Stimulated activated naive CD4-positive, alpha-beta T cell (primary cell): ENCODE data around the gene ACP6.
"Not testable (repeated sequence)": the region's sequence is repeated elsewhere in the genome, so short reads cannot be mapped to it uniquely, and the experiment has no call there.

ENCODE experiments used
- DNase-seq, 6 experiments: peaks; one replicate each; lab custom pipeline; 2025; lab: John Stamatoyannopoulos, UW

ACP6 gene

DNA sequence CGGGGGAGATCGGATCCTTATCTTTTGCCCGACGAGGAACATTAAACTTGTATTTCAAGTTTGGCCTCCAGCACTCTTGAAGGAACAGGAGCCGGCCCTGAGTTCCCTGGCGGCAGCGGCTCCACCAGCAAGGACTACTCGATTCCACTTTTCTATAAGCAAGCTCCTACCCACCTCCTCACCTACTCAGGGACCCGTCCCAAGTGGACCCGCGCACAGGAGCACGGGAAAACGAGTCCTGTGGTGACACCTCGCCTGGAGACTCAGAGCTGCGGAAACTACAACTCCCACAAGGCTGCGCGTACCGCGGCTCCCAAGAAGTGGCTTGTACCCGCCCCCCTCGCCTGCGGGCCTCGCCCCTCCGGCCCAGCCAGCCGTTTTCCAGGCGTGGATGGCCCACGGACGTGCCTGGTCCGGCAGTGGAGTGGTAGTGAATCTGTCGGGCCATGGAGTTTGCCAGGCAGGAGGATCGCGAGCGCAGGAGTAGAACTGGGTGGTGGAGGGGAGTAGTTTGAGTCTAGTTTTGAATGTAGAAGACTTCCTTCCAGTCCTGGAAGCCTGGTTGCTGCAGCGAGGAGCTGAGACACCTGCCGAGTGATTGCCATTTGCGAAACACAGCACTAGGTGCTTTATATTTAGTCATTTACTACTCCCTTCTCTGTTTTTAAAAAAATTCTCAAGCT, at the start of gene ACP6:
ACP6 (minus strand) TSS at position 206 of the 683 bp plus-strand sequence. CDS start 476 bp downstream, outside the sequence.
- DNase-seq = peak; percentile 65 to 84 (median 76)

DNA sequence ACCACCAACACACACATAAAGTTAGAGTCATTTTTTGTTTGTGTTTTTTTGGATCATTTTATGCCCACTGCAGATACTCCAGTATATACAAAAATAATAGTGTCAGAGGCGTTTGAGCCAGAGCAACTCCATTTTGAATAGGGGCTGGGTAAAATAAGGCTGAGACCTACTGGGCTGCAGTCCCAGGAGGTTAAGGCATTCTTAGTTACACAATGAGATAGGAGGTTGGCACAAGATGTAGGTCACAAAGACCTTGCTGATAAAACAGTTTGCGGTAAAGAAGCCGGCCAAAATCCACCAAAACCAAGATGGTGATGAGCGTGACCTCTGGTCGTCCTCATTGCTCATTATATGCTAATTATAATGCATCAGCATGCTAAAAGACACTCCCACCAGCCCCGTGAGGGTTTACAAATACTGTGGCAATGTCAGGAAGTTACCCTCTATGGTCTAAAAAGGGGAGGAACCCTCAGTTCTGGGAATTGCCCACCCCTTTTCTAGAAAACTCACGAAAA, 49.4 kb upstream of the ACP6 start:
- DNase-seq = no peak

DNA sequence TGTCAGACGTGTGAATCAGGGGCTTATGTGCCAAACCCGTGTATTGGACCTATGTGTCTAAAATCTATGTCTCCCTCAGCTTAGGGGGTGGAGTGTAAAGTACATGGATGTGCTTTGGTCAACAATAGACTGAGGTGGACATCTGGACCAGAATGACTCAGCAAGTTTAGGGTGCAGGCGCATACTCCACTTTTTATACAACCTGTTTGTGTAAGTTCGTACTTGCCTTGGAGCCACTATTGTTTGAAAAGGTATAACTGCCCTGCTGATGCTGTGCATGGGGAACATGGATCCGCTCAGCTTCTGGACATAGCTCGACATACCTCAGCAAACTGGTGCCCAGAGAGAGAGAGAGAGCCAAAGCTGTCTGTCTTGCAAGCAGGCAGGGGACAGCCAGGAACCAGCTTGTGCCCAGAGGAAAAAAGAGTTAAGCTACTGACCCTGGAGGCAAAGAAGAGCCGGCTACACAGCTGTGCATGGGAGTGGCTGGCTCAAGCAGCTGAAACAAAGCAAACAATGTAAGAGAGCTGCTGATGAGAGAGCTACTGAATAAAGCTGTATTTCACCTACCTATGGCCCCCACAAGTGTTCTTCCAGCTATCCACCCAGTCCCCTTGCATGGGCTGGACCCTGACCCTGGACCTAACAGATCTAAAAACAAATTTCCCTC, 48.8 kb upstream of the ACP6 start:
- no peak for DNase-seq

DNA sequence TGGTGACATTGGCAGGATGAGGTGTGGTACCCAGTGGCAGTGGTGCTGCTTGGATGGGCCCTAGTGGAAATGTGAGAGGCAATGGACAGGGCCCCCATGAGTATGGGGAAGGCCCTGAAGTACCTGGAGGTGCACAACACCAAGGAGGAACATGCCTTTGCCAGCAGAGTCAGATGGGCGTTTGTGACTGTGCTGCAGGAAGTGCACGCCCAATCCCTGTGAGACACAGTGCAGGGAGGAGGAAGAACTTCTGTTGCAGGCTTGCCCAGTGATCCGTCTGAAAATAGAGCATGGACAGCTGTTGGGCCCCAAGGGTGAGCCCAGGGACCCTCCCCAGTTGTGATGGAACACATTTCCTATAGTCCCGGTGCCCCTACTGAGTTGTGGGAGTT, 47.4 kb upstream of the ACP6 start:
- DNase-seq = no peak

DNA sequence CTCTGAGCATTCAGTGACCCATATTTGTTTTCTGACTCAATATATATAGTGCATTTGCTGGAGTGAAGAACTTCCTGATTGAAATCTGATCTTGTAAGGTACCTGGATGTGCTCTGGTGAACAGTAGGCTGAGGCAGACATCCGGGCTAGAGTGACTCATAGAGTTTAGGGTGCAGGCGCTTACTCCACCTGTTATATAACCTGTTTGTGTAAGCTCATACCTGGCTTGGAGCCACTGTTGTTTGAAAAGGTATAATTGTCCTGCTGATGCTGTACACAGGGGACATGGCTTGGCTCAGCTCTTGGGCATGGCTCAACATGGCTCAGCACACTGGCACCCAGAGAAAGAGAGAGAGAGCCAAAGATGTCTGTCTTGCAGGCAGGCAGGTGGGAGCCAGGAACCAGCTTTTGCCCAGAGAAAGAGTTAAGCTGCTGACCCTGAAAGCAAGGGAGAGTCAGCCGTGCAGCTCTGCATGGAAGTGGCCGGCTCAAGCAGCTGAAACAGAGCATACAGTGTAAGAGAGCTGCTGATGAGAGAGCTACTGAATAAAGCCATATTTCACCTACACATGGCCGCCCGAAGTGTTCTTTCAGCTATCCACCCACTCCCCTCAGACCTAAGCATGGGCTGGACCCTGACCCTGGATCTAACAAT, 46.9 kb upstream of the ACP6 start:
- DNase-seq = no peak

DNA sequence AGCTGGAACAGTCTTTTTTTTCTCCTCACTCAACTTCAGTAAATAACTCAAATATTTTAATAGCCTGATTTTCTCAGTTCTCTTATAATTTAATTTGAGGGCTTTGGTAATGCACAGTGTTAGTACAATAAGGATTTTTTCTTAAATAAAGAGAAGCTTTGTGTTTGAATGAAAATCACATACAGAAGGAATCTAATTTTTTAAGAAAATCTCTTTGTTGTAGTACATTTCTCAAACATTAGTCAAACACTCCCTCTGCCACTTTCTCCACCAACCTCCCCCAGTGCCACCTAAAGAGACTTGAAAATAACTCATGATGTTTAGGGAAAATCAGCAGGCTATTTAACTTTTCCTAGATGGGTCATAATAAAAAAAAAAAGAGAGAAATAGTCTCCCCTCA, 42.3 kb upstream of the ACP6 start:
- no peak for DNase-seq

DNA sequence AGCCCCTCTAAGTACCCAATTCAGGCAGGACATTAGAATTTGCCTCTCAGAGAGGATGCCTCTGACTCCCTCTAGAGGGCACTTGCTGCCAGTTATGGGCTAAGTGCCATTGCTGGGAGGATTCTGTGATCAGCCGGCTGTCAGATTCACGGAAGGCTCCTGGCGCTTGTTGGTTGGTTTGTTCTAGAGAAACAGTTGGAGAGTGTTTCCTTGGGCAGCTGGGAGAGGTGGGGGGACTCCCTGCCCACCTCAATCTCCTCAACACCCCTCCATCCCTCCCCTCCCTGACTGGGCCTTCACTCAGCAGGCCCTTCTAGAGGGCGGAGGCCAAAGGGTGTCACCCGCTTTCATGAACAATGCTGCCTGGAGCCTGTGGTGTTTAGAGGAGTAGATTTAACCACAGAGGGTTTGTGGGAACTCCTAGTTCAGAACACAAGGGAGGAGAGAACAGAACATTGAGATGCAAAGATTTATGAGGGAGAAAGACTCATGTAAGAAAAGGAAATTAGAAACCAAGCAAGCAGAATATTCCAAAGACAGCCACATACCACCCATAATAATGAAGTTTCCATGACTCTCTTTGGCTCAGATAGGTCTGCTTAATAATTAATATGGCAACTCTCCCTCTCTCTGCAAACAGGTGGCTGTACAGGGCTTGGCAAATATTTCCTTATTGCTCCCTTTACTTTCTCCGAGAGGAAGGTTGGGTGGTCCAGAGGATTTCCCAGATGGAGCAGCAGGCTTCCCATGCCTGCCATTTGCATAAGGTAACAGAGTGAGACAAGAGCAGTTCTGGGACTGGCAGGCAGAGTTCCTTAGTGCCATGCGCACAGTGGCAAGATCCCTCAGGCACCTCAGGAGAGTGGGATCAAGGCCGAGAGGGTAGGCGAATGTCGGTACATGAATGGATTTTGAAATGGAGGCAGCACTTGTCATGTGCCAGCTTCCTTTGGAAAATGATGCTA, 30.0 kb upstream of the ACP6 start:
- peak; percentile 23 to 65 (median 36) for DNase-seq

DNA sequence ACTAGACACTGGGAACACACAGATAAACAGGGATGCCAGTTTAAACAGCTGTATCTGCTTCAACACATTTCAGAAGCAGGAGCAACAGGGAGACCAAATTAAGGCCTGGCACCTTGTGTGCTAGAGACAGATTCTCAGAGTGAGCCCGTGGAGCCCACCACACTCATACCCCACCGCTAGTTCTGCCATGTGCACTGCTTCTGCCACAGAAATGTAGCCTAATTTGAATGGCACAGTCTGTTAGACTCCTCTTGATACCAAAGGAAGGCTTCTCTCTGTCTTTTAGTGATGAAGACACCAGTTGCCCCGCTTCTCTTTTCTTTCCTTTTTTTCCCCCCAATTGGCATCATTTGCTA, 29.3 kb upstream of the ACP6 start:
- no peak for DNase-seq

DNA sequence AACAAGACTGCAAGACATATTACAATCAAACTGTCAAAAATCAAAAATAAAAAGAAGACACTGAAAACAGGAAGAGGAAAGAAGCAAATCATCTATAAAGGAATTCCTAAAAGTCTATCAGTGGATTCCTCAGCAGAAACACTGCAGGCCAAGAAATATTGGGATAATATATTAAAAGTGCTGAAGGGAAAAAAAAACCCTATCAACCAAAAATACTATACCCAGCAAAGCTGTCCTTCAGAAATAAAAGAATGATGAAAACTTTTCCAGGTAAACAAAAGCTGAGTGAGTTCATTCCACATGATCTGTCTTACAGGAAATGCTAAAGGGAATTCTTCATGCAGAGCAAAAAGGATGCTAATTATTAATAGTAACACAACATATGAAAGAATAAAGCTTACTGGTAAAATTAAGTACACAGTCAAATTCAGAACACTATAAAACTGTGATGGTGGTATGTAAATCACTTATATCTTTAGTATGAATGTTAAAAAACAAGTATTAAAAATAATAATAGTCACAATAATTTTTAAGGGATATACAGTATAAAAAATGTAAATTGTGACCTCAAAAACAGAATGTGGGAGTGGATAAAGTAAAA, 12.9 kb upstream of the ACP6 start:
- no peak for DNase-seq

DNA sequence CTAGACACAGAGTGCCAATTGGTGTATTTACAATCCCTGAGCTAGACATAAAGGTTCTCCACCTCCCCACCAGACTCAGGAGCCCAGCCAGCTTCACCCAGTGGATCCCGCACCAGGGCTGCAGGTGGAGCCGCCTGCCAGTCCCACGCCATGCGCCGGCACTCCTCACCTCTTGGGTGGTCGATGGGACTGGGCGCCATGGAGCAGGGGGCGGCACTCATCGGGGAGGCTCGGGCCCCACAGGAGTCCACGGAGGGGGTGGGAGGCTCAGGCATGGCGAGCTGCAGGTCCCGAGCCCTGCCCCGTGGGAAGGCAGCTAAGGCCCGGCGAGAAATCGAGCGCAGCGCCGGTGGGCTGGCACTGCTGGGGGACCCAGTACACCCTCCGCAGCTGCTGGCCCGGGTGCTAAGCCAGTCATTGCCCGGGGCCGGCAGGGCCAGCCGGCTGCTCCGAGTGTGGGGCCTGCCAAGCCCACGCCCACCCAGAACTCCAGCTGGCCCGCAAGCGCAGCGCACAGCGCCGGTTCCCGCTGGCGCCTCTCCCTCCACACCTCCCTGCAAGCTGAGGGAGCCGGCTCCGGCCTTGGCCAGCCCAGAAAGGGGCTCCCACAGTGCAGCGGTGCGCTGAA, 10.4 kb upstream of the ACP6 start:
- not testable (repeated sequence) for DNase-seq

DNA sequence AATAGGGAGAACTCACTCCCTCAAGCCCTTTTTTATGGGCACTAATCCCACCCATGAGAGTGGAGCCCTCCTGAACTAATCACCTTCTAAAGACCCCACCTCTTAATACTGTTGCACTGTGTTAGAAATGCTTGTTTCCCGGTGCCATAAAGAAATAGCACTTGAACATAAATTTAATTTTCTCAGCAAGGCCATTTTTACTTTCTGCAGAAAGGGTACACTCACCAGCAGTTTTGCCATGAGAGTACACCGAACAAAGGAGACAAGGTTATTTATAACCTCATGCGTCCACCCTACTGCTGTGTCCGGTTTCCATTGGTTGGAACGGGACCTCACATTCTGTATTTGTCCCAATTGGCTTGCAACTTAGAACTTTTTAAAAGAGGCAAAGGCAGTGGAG, 7.4 kb upstream of the ACP6 start:
- not testable (repeated sequence) for DNase-seq

DNA sequence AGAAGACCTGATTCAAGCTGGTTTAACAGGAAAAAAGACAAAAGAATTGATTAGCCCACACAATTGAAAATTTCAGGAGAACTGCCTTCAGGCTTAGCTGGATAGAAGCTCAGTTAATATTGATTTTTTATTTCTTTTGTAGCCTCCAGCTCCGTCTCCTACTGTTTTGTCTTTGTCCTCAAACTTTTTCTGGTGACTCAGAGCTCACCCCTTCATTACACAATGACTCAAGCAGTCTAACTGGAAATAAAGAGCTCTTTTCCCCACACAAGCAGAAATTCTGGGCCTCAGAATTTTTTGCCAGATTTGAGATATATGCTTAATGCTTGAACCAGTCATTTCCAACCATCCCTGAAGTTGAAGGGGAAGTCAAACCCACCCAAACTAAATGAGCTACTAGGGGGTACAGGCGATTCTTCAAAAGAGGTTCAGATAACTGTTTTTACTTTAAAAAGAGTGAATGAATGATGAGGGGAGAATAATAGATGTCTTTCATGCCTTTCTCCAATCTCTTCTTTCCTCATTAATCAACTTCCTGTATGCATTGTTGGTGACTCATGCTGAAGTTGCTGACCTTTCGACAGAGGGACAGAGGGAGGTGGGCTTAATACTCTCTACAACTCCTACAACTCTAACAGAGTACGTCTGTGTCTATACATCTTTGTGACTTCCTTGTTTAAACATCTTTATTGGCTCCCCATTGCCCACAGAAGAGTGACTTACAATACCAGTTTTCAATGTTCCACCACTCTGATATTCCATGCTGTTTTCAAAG, 6.2 kb upstream of the ACP6 start:
- no peak for DNase-seq

DNA sequence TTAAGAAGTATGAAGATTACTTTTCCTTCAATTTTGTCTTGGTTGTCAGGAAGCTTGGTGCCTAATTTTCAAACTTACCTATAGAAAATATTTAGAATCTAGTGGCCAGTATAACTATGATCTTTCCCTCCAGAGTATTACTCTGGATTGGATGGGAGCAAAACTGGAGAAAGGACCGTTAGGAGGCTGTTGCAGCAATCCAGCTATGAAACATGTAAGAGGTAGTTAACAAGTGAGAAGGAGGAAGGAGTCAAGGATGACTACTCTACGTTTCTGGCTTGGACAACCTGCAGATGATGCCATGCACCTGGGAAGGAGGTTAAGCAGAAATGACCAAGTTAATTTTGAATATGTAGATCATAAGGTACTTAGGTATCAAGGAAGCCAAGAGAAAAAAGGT, 3.5 kb upstream of the ACP6 start:
- no peak for DNase-seq

DNA sequence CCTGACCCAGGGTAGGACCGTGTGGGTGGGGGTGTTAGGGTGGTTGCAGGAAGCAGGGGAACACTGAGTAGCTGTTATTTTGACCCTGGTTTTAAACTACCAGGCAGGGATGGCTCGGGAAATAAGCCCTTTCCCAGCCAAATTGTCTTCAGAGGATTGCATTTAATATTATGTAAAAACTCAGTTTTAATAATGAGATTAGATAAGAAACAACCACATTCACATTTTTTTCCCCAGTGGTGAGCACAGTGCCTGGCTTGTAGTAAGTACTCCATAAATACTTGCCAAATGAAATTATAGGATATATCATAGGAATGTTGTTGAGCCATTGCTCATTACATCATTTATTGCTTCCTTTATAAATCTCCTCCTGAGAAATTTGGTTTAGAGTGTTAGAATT, 3.1 kb upstream of the ACP6 start:
- DNase-seq = no peak

DNA sequence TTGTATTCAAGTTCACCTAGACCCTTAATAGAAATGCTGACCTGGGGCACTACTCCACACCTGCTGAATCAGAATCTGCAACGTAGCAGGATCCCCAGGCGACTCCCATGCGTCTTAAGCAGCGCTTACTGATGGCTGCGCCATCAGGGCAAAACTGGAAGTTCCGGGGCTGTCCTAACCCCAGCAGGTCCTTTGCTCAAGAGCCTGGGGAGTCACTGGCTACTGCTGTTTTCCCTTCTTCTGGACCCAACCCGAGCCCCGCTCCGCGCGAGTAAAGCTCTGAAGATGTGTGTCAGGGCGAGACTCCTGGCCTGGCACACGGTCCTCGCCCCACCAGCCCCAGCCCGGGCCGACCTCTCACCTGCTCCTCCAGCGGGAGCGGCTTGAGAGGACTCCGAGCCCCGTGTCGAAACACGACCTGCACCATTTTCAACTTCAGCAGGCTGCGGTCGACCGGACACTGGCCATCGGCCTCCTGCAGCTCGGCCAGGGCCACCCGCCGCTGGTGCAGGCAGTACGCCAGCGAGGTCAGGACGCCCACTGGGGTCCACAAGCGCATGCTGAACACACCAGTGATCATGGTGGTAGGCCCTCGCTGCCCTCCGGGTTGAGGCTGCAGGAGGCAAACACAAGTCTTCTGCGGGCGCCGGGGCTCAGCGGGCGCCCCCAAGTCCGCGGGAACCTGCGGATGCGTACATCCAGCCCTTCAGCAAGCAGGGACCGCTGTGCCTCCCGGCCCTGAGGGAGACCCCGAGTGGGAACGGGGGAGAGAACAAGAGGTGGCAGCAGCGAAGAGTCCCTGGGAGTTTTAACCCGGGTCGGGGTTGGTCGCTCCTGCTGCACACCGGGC, 630 bp downstream of the ACP6 start:
- DNase-seq = peak; percentile 4 to 57 (median 36)

DNA sequence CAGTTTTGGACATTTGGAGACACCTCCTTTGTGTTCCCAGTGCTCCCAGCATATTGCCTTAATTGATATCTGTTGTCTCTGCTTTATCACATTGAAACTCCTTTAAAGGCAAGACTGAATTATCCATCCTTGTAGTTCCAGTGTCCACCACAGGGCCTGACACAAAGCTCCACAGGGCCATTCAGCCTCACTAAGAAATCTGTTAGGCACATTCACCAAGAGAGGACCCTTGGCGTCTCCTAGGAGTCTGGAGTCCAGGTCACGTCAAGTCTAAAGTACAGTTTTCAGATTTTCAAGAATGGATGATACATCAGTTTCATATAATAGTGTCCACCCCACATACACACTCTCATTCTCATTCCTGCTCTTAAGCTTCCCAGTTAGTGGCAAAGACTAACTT, 4.8 kb downstream of the ACP6 start:
- DNase-seq = no peak

DNA sequence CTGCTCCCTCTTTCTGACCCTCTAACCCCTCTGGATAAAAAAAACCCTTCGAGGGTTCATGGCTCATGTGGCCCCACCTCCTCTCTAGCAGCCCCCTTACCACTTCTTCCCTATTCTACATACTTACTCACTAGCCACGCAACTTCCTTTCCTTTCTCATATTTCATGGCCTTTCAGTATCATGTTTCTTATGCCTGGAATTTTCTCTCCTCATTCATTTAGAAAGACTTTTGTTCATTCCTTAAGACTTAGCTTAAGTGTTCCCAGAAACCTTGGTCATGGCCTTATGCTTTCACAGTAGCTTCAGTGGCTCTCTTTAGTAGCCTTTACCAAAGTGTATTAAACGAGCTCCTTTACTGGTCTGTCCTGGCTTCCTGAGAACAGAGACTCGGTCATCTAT, 6.1 kb downstream of the ACP6 start:
- no peak for DNase-seq

DNA sequence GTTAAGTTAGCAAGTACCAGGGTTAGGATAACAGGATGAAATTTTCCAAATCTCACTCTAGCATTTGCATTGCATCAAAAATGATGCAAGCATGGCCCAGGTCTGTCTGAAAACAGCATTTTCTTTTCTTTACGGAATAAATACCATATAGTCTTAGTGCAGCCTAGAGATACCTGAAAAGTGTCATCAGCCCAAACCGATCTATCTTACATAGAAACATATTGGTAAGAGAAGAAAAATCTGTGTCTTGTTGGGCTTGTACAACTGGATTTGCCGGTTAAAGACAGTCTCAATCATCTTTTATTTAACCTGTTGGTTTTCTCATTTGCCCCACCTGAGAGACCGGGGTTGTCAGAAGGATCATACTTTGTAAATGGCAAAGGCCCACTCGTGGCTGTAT, 15.8 kb downstream of the ACP6 start:
- DNase-seq = no peak

DNA sequence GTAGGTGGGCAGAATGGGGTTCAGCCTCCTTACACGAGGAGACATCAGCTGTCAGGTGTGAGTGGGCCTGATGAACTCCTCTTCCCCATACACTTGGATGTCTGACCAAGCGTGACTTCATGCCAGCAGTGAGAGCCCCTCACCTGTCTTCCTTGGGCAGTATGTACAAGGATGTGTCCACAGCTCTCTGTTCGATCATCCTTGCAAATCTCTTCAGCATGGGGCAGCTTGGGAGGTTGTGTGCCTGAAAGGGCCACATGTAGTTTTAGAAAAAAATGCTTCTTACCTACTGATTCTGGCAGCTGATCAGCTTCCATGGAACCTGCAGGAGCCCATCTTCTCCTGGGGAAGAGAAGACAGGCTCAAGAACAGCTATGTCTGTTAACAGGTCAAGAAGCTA, 18.0 kb downstream of the ACP6 start:
- DNase-seq = no peak
